Neural progenitor cell (in vitro differentiated cells): ENCODE data around the gene PLXNB1. TPM values are rescaled to one million over a fixed set of nuclear protein-coding genes. Genes with fewer than 3 reads are reported as not detected.

ENCODE experiments used
- DNase-seq: peaks from one replicate; pipeline ENCODE4 v3.0.0-alpha.2; 2016; ENCODE audit warnings: low spot score
- H2AFZ ChIP-seq: fragments of 200-600 bp; sonication (generic); replicated peaks from 2 replicates; pipeline ENCODE4 v1.6.1; 2016; ENCODE audit warnings: antibody characterized with exemption
- H3F3A ChIP-seq: fragments of 200-600 bp; sonication (generic); 2 replicates; pipeline ENCODE4 v1.6.1; 2016; ENCODE audit warnings: antibody characterized with exemption, low read depth
- H3K27ac ChIP-seq: fragments of 200-600 bp; sonication (generic); 2 replicates; pipeline ENCODE4 v1.5.1; 2016; ENCODE audit warnings: mild to moderate bottlenecking
- H3K27me3 ChIP-seq: fragments of 200-600 bp; sonication (generic); 2 replicates; pipeline ENCODE4 v1.6.1; 2016; ENCODE audit warnings: mild to moderate bottlenecking, moderate library complexity
- H3K36me3 ChIP-seq: fragments of 200-600 bp; sonication (generic); 2 replicates; pipeline ENCODE4 v1.5.1; 2016
- H3K4me1 ChIP-seq: fragments of 200-600 bp; sonication (generic); 2 replicates; pipeline ENCODE4 v1.6.1; 2016; ENCODE audit warnings: mixed run types
- H3K4me2 ChIP-seq: fragments of 200-600 bp; sonication (generic); 2 replicates; pipeline ENCODE4 v1.6.1; 2016
- H3K4me3 ChIP-seq: fragments of 200-600 bp; sonication (generic); 2 replicates; pipeline ENCODE4 v1.5.1; 2016
- H3K79me2 ChIP-seq: fragments of 200-600 bp; sonication (generic); 2 replicates; pipeline ENCODE4 v1.6.1; 2016; ENCODE audit warnings: low read depth
- H3K9ac ChIP-seq: fragments of 200-600 bp; sonication (generic); 2 replicates; pipeline ENCODE4 v1.6.1; 2016
- H3K9me3 ChIP-seq: fragments of 200-600 bp; sonication (generic); 2 replicates; pipeline ENCODE4 v1.5.1; 2016; ENCODE audit warnings: low read depth
- H4K20me1 ChIP-seq: fragments of 200-600 bp; sonication (generic); 2 replicates; pipeline ENCODE4 v1.6.1; 2016; ENCODE audit warnings: low read depth
- H3K27ac Mint-ChIP-seq: 3 replicates; pipeline ENCODE4 v1.8.0; 2021; ENCODE audit warnings: mixed read lengths
- H3K27me3 Mint-ChIP-seq: 2 replicates; pipeline ENCODE4 v1.8.0; 2022; ENCODE audit warnings: low read depth, mild to moderate bottlenecking, inconsistent platforms, moderate library complexity, mixed read lengths; ENCODE audit not compliant: insufficient read depth
- H3K36me3 Mint-ChIP-seq: 3 replicates; pipeline ENCODE4 v1.8.0; 2021; ENCODE audit warnings: mixed read lengths
- H3K4me1 Mint-ChIP-seq: 3 replicates; pipeline ENCODE4 v1.8.0; 2021; ENCODE audit warnings: mixed read lengths
- H3K4me3 Mint-ChIP-seq: 3 replicates; pipeline ENCODE4 v1.8.0; 2021; ENCODE audit warnings: mild to moderate bottlenecking, moderate library complexity, mixed read lengths
- H3K9me3 Mint-ChIP-seq: 3 replicates; pipeline ENCODE4 v1.8.0; 2020; ENCODE audit warnings: mixed read lengths
- EZH2 ChIP-seq: fragments of 200-600 bp; sonication (generic); IDR thresholded peaks from 2 replicates; pipeline ENCODE4 v1.6.1; 2017; ENCODE audit warnings: antibody characterized with exemption, mild to moderate bottlenecking, moderate library complexity
- EZH2phosphoT487 ChIP-seq: fragments of 200-600 bp; sonication (generic); IDR thresholded peaks from 2 replicates; pipeline ENCODE4 v1.6.1; 2017; ENCODE audit warnings: antibody characterized with exemption
- total RNA-seq: library from RNA; depleted of rRNA; stranded (reverse); fragments of >200 nt; gene quantifications from 2 replicates; pipeline ENCODE4 v1.2.3, GENCODE V29; 2015; ENCODE audit warnings: low replicate concordance
- TF ChIP-seq, protein P1 (sequence below): fragments of 200-600 bp; sonication (generic); IDR thresholded peaks from 2 replicates; pipeline ENCODE4 v1.5.1; 2017; ENCODE audit warnings: antibody characterized with exemption, mild to moderate bottlenecking

The PLXNB1 gene
- total RNA-seq, 1 donor from 2014 or later: 53.6 TPM

DNA sequence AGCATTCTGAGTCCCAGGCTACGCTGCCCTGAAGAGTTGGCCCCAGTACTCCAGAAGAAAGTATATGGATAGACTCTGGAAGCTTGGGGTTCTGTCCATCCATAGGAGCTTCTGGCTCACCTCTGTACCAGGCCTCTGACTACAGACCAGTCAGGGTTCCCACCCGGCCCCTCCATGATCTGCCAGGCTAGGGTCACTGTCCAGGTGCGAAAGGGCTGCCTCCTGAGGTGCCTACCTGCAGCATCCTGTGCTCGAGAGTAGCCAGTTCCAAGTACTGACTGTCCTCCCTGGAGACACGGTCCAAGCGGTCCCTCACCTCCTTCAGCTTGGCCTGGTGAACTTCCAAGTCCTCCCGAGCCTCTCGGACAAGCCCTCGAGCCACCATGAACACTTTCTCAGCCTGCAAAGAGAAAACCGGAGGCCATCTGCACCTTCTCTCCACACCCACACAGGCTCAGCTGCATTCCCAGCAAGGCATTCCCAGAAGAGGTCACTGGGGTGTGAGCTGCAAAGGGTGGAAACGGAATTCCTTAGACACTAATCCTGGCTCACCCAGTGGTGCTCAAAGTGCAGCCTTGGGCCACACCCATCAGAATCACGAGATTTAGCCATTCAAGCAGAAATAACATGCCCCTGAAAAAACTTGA lies 3.7 kb upstream of the PLXNB1 start:
- H3K4me1 ChIP-seq: peaks cover 17% of the 10 kb centered on the region
- H4K20me1 ChIP-seq: no peaks in the 10 kb centered on the region
- peak; percentile 69 for DNase-seq
- peaks cover 59% of the 10 kb centered on the region for H3F3A ChIP-seq
- peaks cover 4% of the 10 kb centered on the region for H3K36me3 Mint-ChIP-seq
- peaks cover 41% of the 10 kb centered on the region for H3K79me2 ChIP-seq
- H3K27me3 ChIP-seq: no peaks in the 10 kb centered on the region
- peak overlapping the region; percentile 20 for H3K4me3 Mint-ChIP-seq
- TF ChIP-seq, protein P1, sequence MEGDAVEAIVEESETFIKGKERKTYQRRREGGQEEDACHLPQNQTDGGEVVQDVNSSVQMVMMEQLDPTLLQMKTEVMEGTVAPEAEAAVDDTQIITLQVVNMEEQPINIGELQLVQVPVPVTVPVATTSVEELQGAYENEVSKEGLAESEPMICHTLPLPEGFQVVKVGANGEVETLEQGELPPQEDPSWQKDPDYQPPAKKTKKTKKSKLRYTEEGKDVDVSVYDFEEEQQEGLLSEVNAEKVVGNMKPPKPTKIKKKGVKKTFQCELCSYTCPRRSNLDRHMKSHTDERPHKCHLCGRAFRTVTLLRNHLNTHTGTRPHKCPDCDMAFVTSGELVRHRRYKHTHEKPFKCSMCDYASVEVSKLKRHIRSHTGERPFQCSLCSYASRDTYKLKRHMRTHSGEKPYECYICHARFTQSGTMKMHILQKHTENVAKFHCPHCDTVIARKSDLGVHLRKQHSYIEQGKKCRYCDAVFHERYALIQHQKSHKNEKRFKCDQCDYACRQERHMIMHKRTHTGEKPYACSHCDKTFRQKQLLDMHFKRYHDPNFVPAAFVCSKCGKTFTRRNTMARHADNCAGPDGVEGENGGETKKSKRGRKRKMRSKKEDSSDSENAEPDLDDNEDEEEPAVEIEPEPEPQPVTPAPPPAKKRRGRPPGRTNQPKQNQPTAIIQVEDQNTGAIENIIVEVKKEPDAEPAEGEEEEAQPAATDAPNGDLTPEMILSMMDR: no peak
- TF ChIP-seq EZH2phosphoT487: no peak
- TF ChIP-seq EZH2: no peak
- no peak overlapping the region for H3K9ac ChIP-seq
- no peak overlapping the region for H3K4me3 ChIP-seq
- no peaks in the 10 kb centered on the region for H3K9me3 ChIP-seq
- H3K27me3 Mint-ChIP-seq: no peaks in the 10 kb centered on the region
- no peaks in the 10 kb centered on the region for H3K36me3 ChIP-seq
- H3K4me1 Mint-ChIP-seq: peaks cover 23% of the 10 kb centered on the region
- H3K27ac Mint-ChIP-seq: peak overlapping the region; percentile 67
- H3K4me2 ChIP-seq: peak overlapping the region; percentile 45
- no peak overlapping the region for H2AFZ ChIP-seq
- H3K27ac ChIP-seq: peak overlapping the region; percentile 71
- H3K9me3 Mint-ChIP-seq: no peaks in the 10 kb centered on the region

DNA sequence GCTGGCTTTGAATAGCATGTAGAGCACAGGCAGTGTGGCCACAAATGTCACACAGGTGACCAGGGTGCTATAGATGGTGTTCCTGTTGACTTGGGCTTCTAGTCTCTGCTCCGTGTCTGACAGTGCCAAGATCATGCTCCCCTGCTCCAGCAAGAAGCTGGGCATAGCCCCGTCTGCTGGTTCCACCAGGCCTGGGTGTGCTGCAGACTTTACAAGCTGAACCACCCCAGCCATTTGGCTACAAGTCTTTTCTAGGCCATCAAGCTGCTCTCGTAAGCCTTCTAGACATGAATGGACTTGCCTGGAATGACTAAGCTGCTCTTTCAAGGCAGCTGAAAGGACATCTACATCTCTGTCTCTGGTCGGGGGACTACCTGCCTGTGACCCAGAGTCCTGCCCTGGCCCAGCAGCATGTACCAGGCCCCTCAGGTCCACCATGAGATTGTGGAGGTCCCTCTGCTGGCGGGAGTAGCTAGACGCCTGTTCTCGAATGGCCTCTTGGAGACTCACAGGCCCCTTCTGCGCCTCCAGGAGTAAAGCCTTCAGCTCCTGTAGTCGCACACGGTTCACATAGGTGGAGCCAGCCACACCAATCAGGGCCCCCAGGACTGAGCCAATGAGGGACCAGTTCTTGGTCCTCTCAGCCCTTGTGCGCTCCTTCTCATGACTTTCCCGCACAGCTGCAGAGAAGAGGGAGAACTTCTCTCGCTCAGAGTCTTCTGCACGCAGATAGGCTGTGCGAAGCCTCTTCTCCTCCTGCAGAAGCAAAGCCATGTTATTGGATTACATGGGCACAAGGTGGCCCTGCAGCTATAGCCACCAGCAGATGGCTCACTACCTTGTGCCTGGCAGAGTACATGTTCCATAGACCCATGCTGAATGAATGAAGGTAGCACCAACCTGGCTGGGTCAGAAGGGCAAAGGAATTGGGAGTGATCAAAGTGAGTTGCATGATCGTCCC lies 2.8 kb upstream of the PLXNB1 start:
- H3K27ac Mint-ChIP-seq: no peak overlapping the region
- H3K4me1 ChIP-seq: peaks cover 24% of the 10 kb centered on the region
- peak overlapping the region; percentile 57 for H3K27ac ChIP-seq
- H3K9ac ChIP-seq: no peak overlapping the region
- H3K9me3 Mint-ChIP-seq: no peaks in the 10 kb centered on the region
- TF ChIP-seq, protein P1: peak; percentile 35
- TF ChIP-seq EZH2: no peak
- no peaks in the 10 kb centered on the region for H3K27me3 Mint-ChIP-seq
- DNase-seq: peak; percentile 76
- H3K4me1 Mint-ChIP-seq: peaks cover 31% of the 10 kb centered on the region
- peaks cover 55% of the 10 kb centered on the region for H3F3A ChIP-seq
- H3K4me2 ChIP-seq: no peak overlapping the region
- peaks cover 43% of the 10 kb centered on the region for H3K79me2 ChIP-seq
- no peak overlapping the region for H2AFZ ChIP-seq
- no peaks in the 10 kb centered on the region for H3K9me3 ChIP-seq
- peaks cover 9% of the 10 kb centered on the region for H4K20me1 ChIP-seq
- H3K36me3 ChIP-seq: no peaks in the 10 kb centered on the region
- H3K4me3 Mint-ChIP-seq: no peak overlapping the region
- peaks cover 4% of the 10 kb centered on the region for H3K36me3 Mint-ChIP-seq
- H3K4me3 ChIP-seq: no peak overlapping the region
- H3K27me3 ChIP-seq: no peaks in the 10 kb centered on the region

DNA sequence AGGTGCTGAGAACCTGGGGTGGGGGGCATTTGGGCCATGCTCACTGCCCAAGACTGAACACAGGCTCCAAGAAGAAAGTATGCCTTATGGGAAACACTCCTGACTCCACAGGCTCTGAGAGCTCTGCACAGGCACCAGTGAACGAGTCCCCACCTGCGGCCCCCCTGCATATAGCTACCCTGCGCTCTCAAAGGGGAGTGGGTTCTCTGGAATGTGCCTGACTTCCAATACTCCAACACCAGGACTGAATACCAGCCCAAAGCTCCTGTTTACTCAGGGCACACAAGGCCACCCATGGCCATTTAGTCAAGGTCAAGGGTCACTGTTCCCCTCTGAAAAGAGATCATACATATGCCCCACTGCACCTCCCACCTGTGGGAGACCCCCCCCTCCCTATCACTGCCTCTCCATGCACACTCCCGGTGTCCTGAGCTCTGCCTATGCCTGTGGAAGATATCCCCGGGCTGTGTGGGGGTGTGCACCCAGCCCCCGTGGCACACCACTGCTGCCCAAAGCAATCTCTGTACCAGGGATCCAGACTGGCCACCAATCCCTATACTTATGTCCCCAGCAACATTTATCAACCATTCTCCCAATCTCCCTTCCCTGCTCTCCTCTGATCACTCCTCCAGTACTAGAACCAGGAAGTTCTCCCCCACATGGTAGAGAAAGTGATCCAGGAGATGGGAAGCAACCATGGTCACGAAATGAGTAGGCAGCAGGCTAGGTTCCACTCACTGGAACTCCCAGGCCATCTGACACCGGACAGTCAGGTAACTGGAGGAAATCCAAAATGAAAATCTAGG lies 1.5 kb upstream of the PLXNB1 start:
- no peak overlapping the region for H3K9ac ChIP-seq
- peaks cover 22% of the 10 kb centered on the region for H4K20me1 ChIP-seq
- TF ChIP-seq EZH2 (no peak), EZH2phosphoT487 (no peak)
- TF ChIP-seq, protein P1: no peak
- H3F3A ChIP-seq: peaks cover 49% of the 10 kb centered on the region
- no peaks in the 10 kb centered on the region for H3K27me3 ChIP-seq
- no peak overlapping the region for H3K4me3 ChIP-seq
- Mint-ChIP-seq H3K36me3 (peaks cover 6% of the 10 kb centered on the region), H3K27me3 (no peaks in the 10 kb centered on the region), H3K27ac (peak overlapping the region; percentile 52), H3K9me3 (no peaks in the 10 kb centered on the region), H3K4me3 (peak overlapping the region; percentile 91), H3K4me1 (peaks cover 41% of the 10 kb centered on the region)
- H2AFZ ChIP-seq: no peak overlapping the region
- H3K27ac ChIP-seq: no peak overlapping the region
- no peaks in the 10 kb centered on the region for H3K9me3 ChIP-seq
- no peak for DNase-seq
- peaks cover 36% of the 10 kb centered on the region for H3K4me1 ChIP-seq
- peaks cover 56% of the 10 kb centered on the region for H3K79me2 ChIP-seq
- no peak overlapping the region for H3K4me2 ChIP-seq
- no peaks in the 10 kb centered on the region for H3K36me3 ChIP-seq
